Fibroblast of mammary gland (primary cell): Measurements from ENCODE around the gene CPEB2.

ENCODE experiments used
- DNase-seq: peaks from one replicate; pipeline ENCODE4 v3.0.0-alpha.2; 2010; ENCODE audit warnings: low read depth
- H3K4me3 ChIP-seq: 2 replicates; pipeline ENCODE4 v1.5.1; 2011; ENCODE audit warnings: low read depth, mild to moderate bottlenecking, low read length, moderate library complexity; ENCODE audit not compliant: control insufficient read depth
- TF ChIP-seq, protein P1 (sequence below): conservative IDR thresholded peaks from 2 replicates; pipeline ENCODE4 v1.5.1; 2011; ENCODE audit warnings: low read depth, low read length, inconsistent platforms; ENCODE audit not compliant: control insufficient read depth, insufficient read depth

The CPEB2 gene

GRCh38 chr4:15109600-15109999, 107.3 kb downstream of the CPEB2 start:
- TF ChIP-seq, protein P1, sequence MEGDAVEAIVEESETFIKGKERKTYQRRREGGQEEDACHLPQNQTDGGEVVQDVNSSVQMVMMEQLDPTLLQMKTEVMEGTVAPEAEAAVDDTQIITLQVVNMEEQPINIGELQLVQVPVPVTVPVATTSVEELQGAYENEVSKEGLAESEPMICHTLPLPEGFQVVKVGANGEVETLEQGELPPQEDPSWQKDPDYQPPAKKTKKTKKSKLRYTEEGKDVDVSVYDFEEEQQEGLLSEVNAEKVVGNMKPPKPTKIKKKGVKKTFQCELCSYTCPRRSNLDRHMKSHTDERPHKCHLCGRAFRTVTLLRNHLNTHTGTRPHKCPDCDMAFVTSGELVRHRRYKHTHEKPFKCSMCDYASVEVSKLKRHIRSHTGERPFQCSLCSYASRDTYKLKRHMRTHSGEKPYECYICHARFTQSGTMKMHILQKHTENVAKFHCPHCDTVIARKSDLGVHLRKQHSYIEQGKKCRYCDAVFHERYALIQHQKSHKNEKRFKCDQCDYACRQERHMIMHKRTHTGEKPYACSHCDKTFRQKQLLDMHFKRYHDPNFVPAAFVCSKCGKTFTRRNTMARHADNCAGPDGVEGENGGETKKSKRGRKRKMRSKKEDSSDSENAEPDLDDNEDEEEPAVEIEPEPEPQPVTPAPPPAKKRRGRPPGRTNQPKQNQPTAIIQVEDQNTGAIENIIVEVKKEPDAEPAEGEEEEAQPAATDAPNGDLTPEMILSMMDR: no peak
- H3K4me3 ChIP-seq: no peak overlapping the region
- no peak for DNase-seq

- TF ChIP-seq, protein P1: no peak
- H3K4me3 ChIP-seq: no peak overlapping the region
- DNase-seq: no peak
Observed at GRCh38 chr4:15110120-15110571, 107.9 kb downstream of the CPEB2 start.

DNA sequence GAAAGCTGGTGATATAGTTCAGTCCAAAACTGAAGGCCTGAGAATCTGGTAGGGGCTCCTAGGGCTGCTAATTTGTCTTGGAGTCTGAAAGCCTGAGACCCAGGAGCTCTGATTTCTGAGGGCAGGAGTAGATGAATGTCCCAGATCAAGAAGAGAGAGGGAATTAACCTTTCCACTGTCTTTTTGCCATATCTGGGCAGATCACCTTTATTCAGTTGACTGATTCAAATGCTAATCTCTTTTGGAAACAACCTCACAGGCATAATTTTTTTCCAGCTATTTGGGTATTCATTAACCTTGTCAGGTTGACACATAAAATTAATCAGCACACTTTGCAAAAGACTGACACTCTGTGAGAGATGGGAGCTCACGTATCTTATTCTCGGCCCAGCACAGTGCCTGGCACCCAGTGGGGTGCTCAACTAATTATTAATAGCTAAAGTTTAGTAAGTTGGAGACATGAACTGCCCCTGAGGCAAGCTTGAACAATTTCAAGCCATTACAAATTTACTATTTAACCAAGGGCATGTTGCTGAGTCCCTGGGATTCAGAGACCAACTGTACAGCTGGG, 114.3 kb downstream of the CPEB2 start:
- no peak for DNase-seq
- no peak overlapping the region for H3K4me3 ChIP-seq
- TF ChIP-seq, protein P1: no peak

GRCh38 chr4:15117270-15117946, 115.1 kb downstream of the CPEB2 start:
- TF ChIP-seq, protein P1: no peak
- H3K4me3 ChIP-seq: no peak overlapping the region
- no peak for DNase-seq

DNA sequence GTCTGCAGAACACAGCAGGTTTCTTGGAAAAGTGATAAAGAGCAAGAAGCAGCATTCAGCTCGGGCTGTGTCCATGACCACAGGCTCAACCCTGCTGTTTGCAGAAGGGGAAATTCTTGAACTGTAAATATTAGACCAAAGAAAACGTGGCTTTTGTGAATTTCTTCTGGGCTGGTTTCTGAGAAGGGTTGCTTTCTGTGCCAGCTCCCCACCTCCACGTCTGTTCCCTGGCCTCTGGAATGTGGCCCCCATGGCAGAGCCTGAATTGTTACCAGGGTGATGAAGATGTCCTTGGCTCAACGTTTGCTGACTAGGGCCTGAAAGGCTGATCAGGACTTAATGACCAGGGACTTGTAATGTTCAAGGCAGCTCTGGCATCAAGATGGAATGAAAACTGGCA, 116.0 kb downstream of the CPEB2 start:
- TF ChIP-seq, protein P1: no peak
- H3K4me3 ChIP-seq: no peak overlapping the region
- no peak for DNase-seq
